ENCODE data around the gene PFN1. TPM values are rescaled to one million over a fixed set of nuclear protein-coding genes. Genes with fewer than 3 reads are reported as not detected.

PFN1 gene
- total and polyA plus RNA-seq, 4 experiments from 2014 or later, result 560 to 2,605 (median 1,406) TPM

GRCh38 chr17:4897198-4897687 lies 51.1 kb downstream of the PFN1 start:
- H3K9me3 Mint-ChIP-seq, result no peaks in the 10 kb centered on the region
- no peak overlapping the region for H3K4me3 Mint-ChIP-seq
- peak overlapping the region in 3 of 7 donors; percentile 13 to 87 (median 30) for H3K27ac Mint-ChIP-seq
- no peak overlapping the region for H3K4me3 ChIP-seq (ENCODE audit: low read length in 2 of 2)
- peaks cover 0 to 2% of the 10 kb centered on the region in 2 donors for H3K27me3 Mint-ChIP-seq
- H3K27me3 ChIP-seq (ENCODE audit: insufficient read depth, low read length), result no peaks in the 10 kb centered on the region
- intact Hi-C loops (cut with micrococcal nuclease), result no loop called here
- H3K9me3 ChIP-seq (ENCODE audit: control insufficient read depth in 1 of 2, low read length in 2 of 2), result no peaks in the 10 kb centered on the region
- H3K27ac ChIP-seq (ENCODE audit: low read depth, low read length), result no peak overlapping the region
- POLR2A ChIA-PET (ENCODE audit: partially characterized antibody), result interaction anchor here (0.9 to 1.3 kb wide), 2 partner anchors 43 to 187 kb away, joined by 3 to 4 read pairs; partner anchors contain the start of genes ARRB2, RNF167 and SLC25A11
- peaks cover 5 to 32% (median 18%) of the 10 kb centered on the region in 4 donors for H3K4me1 Mint-ChIP-seq
- peaks cover 14 to 39% of the 10 kb centered on the region in 2 donors for H3K36me3 Mint-ChIP-seq
- peaks cover 36% of the 10 kb centered on the region for H3K36me3 ChIP-seq (ENCODE audit: insufficient read depth, low read length)
- no peak for DNase-seq
- peaks cover 23% of the 10 kb centered on the region for H3K4me1 ChIP-seq (ENCODE audit: insufficient read depth, low read length)
- CTCF ChIA-PET (ENCODE audit: partially characterized antibody), result interaction anchor here (0.9 kb wide), 1 partner anchor 9 kb away, joined by 3 read pairs; no protein-coding TSS in a partner anchor

- Histone ChIP-seq H3K9me3 (ENCODE audit: control insufficient read depth in 1 of 2, low read length in 2 of 2) (no peaks in the 10 kb centered on the region), H3K4me1 (ENCODE audit: insufficient read depth, low read length) (peaks cover 23% of the 10 kb centered on the region), H3K4me3 (ENCODE audit: low read length in 2 of 2) (no peak overlapping the region), H3K36me3 (ENCODE audit: insufficient read depth, low read length) (peaks cover 42% of the 10 kb centered on the region), H3K27me3 (ENCODE audit: insufficient read depth, low read length) (no peaks in the 10 kb centered on the region), H3K27ac (ENCODE audit: low read depth, low read length) (no peak overlapping the region)
- Mint-ChIP-seq H3K9me3 (no peaks in the 10 kb centered on the region), H3K4me3 (no peak overlapping the region), H3K4me1 (peaks cover 5 to 27% (median 17%) of the 10 kb centered on the region in 4 donors), H3K27ac (peak overlapping the region in 4 of 7 donors; percentile 13 to 87 (median 24)), H3K27me3 (peaks cover 0 to 2% of the 10 kb centered on the region in 2 donors), H3K36me3 (peaks cover 16 to 42% of the 10 kb centered on the region in 2 donors)
- no peak for DNase-seq
- POLR2A ChIA-PET (ENCODE audit: partially characterized antibody), result interaction anchor here (0.9 to 1.3 kb wide), 2 partner anchors 44 to 187 kb away, joined by 3 to 4 read pairs; partner anchors contain the start of genes ARRB2, RNF167 and SLC25A11
- CTCF ChIA-PET (ENCODE audit: partially characterized antibody), result interaction anchor here (0.9 to 1.0 kb wide), 2 partner anchors 8 to 12 kb away, joined by 3 read pairs; no protein-coding TSS in a partner anchor
- intact Hi-C loops (cut with micrococcal nuclease), result no loop called here
Observed at GRCh38 chr17:4896332-4897197, 51.8 kb downstream of the PFN1 start.

GRCh38 chr17:4895657-4896331 lies 52.5 kb downstream of the PFN1 start:
- CTCF ChIA-PET (ENCODE audit: partially characterized antibody), result interaction anchor here (1.0 kb wide), 1 partner anchor 13 kb away, joined by 3 read pairs; no protein-coding TSS in a partner anchor
- intact Hi-C loops (cut with micrococcal nuclease), result no loop called here

More at GRCh38 chr17:4895657-4896331, 52.5 kb downstream of the PFN1 start:
- H3K27ac ChIP-seq (ENCODE audit: low read depth, low read length), result no peak overlapping the region
- H3K9me3 Mint-ChIP-seq, result no peaks in the 10 kb centered on the region
- peaks cover 3 to 20% (median 14%) of the 10 kb centered on the region in 4 donors for H3K4me1 Mint-ChIP-seq
- DNase-seq, result no peak
- POLR2A ChIA-PET (ENCODE audit: partially characterized antibody), result interaction anchor here (1.3 kb wide), 1 partner anchor 44 kb away, joined by 3 read pairs; the partner anchor contains the start of genes RNF167 and SLC25A11
- H3K36me3 Mint-ChIP-seq, result peaks cover 22 to 43% of the 10 kb centered on the region in 2 donors
- peak overlapping the region in 1 of 7 donors; percentile 13 for H3K27ac Mint-ChIP-seq
- H3K4me3 Mint-ChIP-seq, result peak overlapping the region in 1 of 8 donors; percentile 59
- no peaks in the 10 kb centered on the region for H3K27me3 ChIP-seq (ENCODE audit: insufficient read depth, low read length)
- H3K4me3 ChIP-seq (ENCODE audit: low read length in 2 of 2), result no peak overlapping the region
- H3K4me1 ChIP-seq (ENCODE audit: insufficient read depth, low read length), result peaks cover 18% of the 10 kb centered on the region
- peaks cover 49% of the 10 kb centered on the region for H3K36me3 ChIP-seq (ENCODE audit: insufficient read depth, low read length)
- no peaks in the 10 kb centered on the region for H3K9me3 ChIP-seq (ENCODE audit: control insufficient read depth in 1 of 2, low read length in 2 of 2)
- peaks cover 0 to 2% of the 10 kb centered on the region in 2 donors for H3K27me3 Mint-ChIP-seq

Small RNA genes lying within 50 kb of the gene (microRNA-seq; reads per million reads assigned to microRNA genes)
- gene MIR6864 (ENCODE audit: borderline microRNAs expressed, borderline number of aligned reads, borderline replicate concordance) (not detected), gene MIR6865 (ENCODE audit: borderline microRNAs expressed, borderline number of aligned reads, borderline replicate concordance) (not detected)

Other genes with a start within 250 kb of the PFN1 start
- 10 to 100 TPM; 78.0 to 81.8 TPM for gene PELP1, start 244.4 kb downstream of the PFN1 start, total RNA-seq
- gene PELP1, start 244.4 kb downstream of the PFN1 start, polyA plus RNA-seq, result 10 to 100 TPM in 1 of 2 donors, 1 to 10 TPM in 1; 6.0 to 11.1 TPM
- gene ARRB2, start 237.9 kb downstream of the PFN1 start, total RNA-seq, result 100 to 1,000 TPM; 340 to 341 TPM
- gene ARRB2, start 237.9 kb downstream of the PFN1 start, polyA plus RNA-seq, result 10 to 100 TPM; 54.5 to 56.7 TPM
- 10 to 100 TPM; 31.7 to 35.4 TPM for gene MED11, start 217.1 kb downstream of the PFN1 start, total RNA-seq
- gene MED11, start 217.1 kb downstream of the PFN1 start, polyA plus RNA-seq, result 10 to 100 TPM; 37.5 to 54.0 TPM
- gene ZMYND15, start 208.7 kb downstream of the PFN1 start, total RNA-seq, result under 1 TPM; 0.41 to 0.44 TPM
- gene ZMYND15, start 208.7 kb downstream of the PFN1 start, polyA plus RNA-seq, result under 1 TPM in 1 of 2 donors, not detected in 1; 0.15 TPM
- 1 to 10 TPM; 3.2 to 3.4 TPM for gene CXCL16, start 208.6 kb downstream of the PFN1 start, total RNA-seq
- 1 to 10 TPM; 1.8 to 3.8 TPM for gene CXCL16, start 208.6 kb downstream of the PFN1 start, polyA plus RNA-seq
- not detected for gene TM4SF5, start 176.6 kb downstream of the PFN1 start, total RNA-seq
- gene TM4SF5, start 176.6 kb downstream of the PFN1 start, polyA plus RNA-seq, result not detected
- under 1 TPM in 1 of 2 experiments, not detected in 1; 0.50 TPM for gene VMO1, start 162.2 kb downstream of the PFN1 start, total RNA-seq
- not detected for gene VMO1, start 162.2 kb downstream of the PFN1 start, polyA plus RNA-seq
- not detected for gene GLTPD2, start 159.6 kb downstream of the PFN1 start, total RNA-seq
- not detected for gene GLTPD2, start 159.6 kb downstream of the PFN1 start, polyA plus RNA-seq
- gene PSMB6, start 152.4 kb downstream of the PFN1 start, total RNA-seq, result 10 to 100 TPM; 44.4 to 46.4 TPM
- 100 to 1,000 TPM; 235 to 462 TPM for gene PSMB6, start 152.4 kb downstream of the PFN1 start, polyA plus RNA-seq
- 10 to 100 TPM; 30.8 to 37.5 TPM for gene PLD2, start 141.4 kb downstream of the PFN1 start, total RNA-seq
- gene PLD2, start 141.4 kb downstream of the PFN1 start, polyA plus RNA-seq, result 1 to 10 TPM; 1.9 to 5.0 TPM
- gene MINK1, start 115.2 kb downstream of the PFN1 start, total RNA-seq, result 100 to 1,000 TPM; 134 to 139 TPM
- gene MINK1, start 115.2 kb downstream of the PFN1 start, polyA plus RNA-seq, result 10 to 100 TPM in 1 of 2 donors, 1 to 10 TPM in 1; 4.3 to 43.6 TPM
- 1 to 10 TPM; 4.3 to 5.0 TPM for gene C17orf107, start 49.0 kb downstream of the PFN1 start, total RNA-seq
- under 1 TPM; 0.50 to 0.68 TPM for gene C17orf107, start 49.0 kb downstream of the PFN1 start, polyA plus RNA-seq
- 1 to 10 TPM in 1 of 2 experiments, under 1 TPM in 1; 0.64 to 1.3 TPM for gene CHRNE, start 45.4 kb downstream of the PFN1 start, total RNA-seq
- gene CHRNE, start 45.4 kb downstream of the PFN1 start, polyA plus RNA-seq, result under 1 TPM; 0.08 to 0.21 TPM
- gene GP1BA, start 16.3 kb downstream of the PFN1 start, total RNA-seq, result not detected
- not detected for gene GP1BA, start 16.3 kb downstream of the PFN1 start, polyA plus RNA-seq
- gene SLC25A11, start 8.5 kb downstream of the PFN1 start, total RNA-seq, result 10 to 100 TPM; 43.5 to 49.5 TPM
- 100 to 1,000 TPM in 1 of 2 donors, 10 to 100 TPM in 1; 55.1 to 101 TPM for gene SLC25A11, start 8.5 kb downstream of the PFN1 start, polyA plus RNA-seq
- 100 to 1,000 TPM; 154 to 172 TPM for gene RNF167, start 8.3 kb downstream of the PFN1 start, total RNA-seq
- gene RNF167, start 8.3 kb downstream of the PFN1 start, polyA plus RNA-seq, result 10 to 100 TPM; 52.4 to 61.5 TPM
- 10 to 100 TPM; 16.2 to 21.8 TPM for gene ENO3, start 2.6 kb upstream of the PFN1 start, total RNA-seq
- gene ENO3, start 2.6 kb upstream of the PFN1 start, polyA plus RNA-seq, result 1 to 10 TPM; 1.5 to 2.4 TPM
- 10 to 100 TPM; 36.7 to 38.4 TPM for gene SPAG7, start 19.3 kb upstream of the PFN1 start, total RNA-seq
- gene SPAG7, start 19.3 kb upstream of the PFN1 start, polyA plus RNA-seq, result 100 to 1,000 TPM in 1 of 2 donors, 10 to 100 TPM in 1; 94.1 to 133 TPM
- gene CAMTA2, start 39.1 kb upstream of the PFN1 start, total RNA-seq, result 10 to 100 TPM; 63.0 to 84.8 TPM
- gene CAMTA2, start 39.1 kb upstream of the PFN1 start, polyA plus RNA-seq, result 10 to 100 TPM in 1 of 2 donors, 1 to 10 TPM in 1; 4.6 to 25.4 TPM
- under 1 TPM; 0.36 to 0.67 TPM for gene INCA1, start 49.0 kb upstream of the PFN1 start, total RNA-seq
- under 1 TPM; 0.26 to 0.71 TPM for gene INCA1, start 49.0 kb upstream of the PFN1 start, polyA plus RNA-seq
- gene KIF1C, start 49.4 kb upstream of the PFN1 start, total RNA-seq, result 10 to 100 TPM; 29.8 to 36.9 TPM
- 10 to 100 TPM in 1 of 2 donors, 1 to 10 TPM in 1; 1.8 to 10.8 TPM for gene KIF1C, start 49.4 kb upstream of the PFN1 start, polyA plus RNA-seq
- gene SLC52A1, start 86.9 kb upstream of the PFN1 start, total RNA-seq, result under 1 TPM; 0.53 to 0.58 TPM
- under 1 TPM; 0.20 to 0.29 TPM for gene SLC52A1, start 86.9 kb upstream of the PFN1 start, polyA plus RNA-seq
- 10 to 100 TPM; 12.0 to 13.0 TPM for gene ZFP3, start 129.9 kb upstream of the PFN1 start, total RNA-seq
- 1 to 10 TPM in 1 of 2 donors, under 1 TPM in 1; 0.52 to 1.3 TPM for gene ZFP3, start 129.9 kb upstream of the PFN1 start, polyA plus RNA-seq
- gene ZNF232, start 163.3 kb upstream of the PFN1 start, total RNA-seq, result 10 to 100 TPM; 18.7 to 19.7 TPM
- 1 to 10 TPM; 2.8 to 9.8 TPM for gene ZNF232, start 163.3 kb upstream of the PFN1 start, polyA plus RNA-seq
- under 1 TPM in 1 of 2 experiments, not detected in 1; 0.14 TPM for gene USP6, start 167.5 kb upstream of the PFN1 start, total RNA-seq
- under 1 TPM; 0.02 TPM for gene USP6, start 167.5 kb upstream of the PFN1 start, polyA plus RNA-seq
- 10 to 100 TPM; 28.9 to 30.7 TPM for gene ZNF594, start 243.3 kb upstream of the PFN1 start, total RNA-seq
- 1 to 10 TPM in 1 of 2 donors, under 1 TPM in 1; 0.57 to 2.6 TPM for gene ZNF594, start 243.3 kb upstream of the PFN1 start, polyA plus RNA-seq

Data from CD4-positive, alpha-beta memory T cell (primary cell).